Activated CD8-positive, alpha-beta T cell treated with anti-CD3 and anti-CD28 coated beads for 36 hours (primary cell): ENCODE measurements around the gene CWH43. TPM values are rescaled to one million over a fixed set of nuclear protein-coding genes. Genes with fewer than 3 reads are reported as not detected.

Source experiments
- ATAC-seq: fragments of 200-7000 bp; cut with Tn5 transposase; one replicate; pipeline ENCODE4 v1.10.0; 2021; ENCODE audit warnings: mild to moderate bottlenecking, moderate library complexity
- CTCF ChIA-PET: fragments of 350-600 bp; sonication (Branson Sonifier 250); formaldehyde crosslinking; loops from one replicate; lab custom pipeline; 2021; ENCODE audit warnings: antibody characterized with exemption; lab: Charles Lee
- POLR2A ChIA-PET: fragments of 350-600 bp; sonication (Branson Sonifier 250); formaldehyde crosslinking; loops from one replicate; lab custom pipeline; 2021; ENCODE audit warnings: antibody characterized with exemption; lab: Charles Lee
- DNase-seq: peaks from one replicate; pipeline ENCODE4 v3.0.0-alpha.2; 2020
- H3K27ac Mint-ChIP-seq: one replicate; pipeline ENCODE4 v1.8.0; 2021; ENCODE audit warnings: mild to moderate bottlenecking, mixed read lengths
- H3K27me3 Mint-ChIP-seq: one replicate; pipeline ENCODE4 v1.8.0; 2021; ENCODE audit warnings: mixed read lengths
- H3K36me3 Mint-ChIP-seq: one replicate; pipeline ENCODE4 v1.8.0; 2021; ENCODE audit warnings: low read depth, mixed read lengths
- H3K4me1 Mint-ChIP-seq: one replicate; pipeline ENCODE4 v1.8.0; 2021; ENCODE audit warnings: low read depth, mixed read lengths
- H3K4me3 Mint-ChIP-seq: one replicate; pipeline ENCODE4 v1.8.0; 2021; ENCODE audit warnings: mild to moderate bottlenecking, moderate library complexity, mixed read lengths
- H3K9me3 Mint-ChIP-seq: one replicate; pipeline ENCODE4 v1.8.0; 2021; ENCODE audit warnings: mixed read lengths
- intact Hi-C: fragments of 100-400 bp; cut with micrococcal nuclease; formaldehyde crosslinking; loops from one replicate; pipeline ENCODE4 v1.10.0; 2022
- total RNA-seq, 2 experiments: library from RNA; stranded (reverse); gene quantifications; one replicate each; pipeline ENCODE4 v1.2.3, GENCODE V29; 2021
- TF ChIP-seq, protein P1 (sequence below): fragments of 200-600 bp; IDR thresholded peaks from one replicate; pipeline ENCODE4 v1.8.0; 2022; ENCODE audit warnings: antibody characterized with exemption, mild to moderate bottlenecking

The CWH43 gene
- total RNA-seq, 2 experiments from 2014 or later, result not detected

DNA sequence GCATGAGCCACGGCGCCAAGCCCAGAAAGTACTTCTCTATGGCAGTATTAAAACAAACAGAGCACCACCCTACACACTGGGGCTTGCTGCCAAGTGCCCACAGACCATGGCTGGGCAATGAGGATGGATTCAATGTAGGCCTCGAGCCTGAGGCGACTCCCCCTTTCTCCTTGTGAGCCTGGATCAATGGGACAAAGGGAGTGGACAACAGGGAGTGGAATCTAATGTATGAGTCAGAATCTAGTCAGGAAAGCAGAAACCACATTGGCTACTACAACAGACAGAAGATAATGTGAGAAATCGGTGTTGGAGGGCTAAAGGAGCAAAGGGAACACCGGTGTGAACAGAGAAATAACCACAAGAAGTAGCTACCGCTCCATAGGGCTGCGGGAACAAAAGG is 41.8 kb upstream of the CWH43 start:
- POLR2A ChIA-PET, result no interaction called here
- H3K27ac Mint-ChIP-seq, result no peak overlapping the region

DNA sequence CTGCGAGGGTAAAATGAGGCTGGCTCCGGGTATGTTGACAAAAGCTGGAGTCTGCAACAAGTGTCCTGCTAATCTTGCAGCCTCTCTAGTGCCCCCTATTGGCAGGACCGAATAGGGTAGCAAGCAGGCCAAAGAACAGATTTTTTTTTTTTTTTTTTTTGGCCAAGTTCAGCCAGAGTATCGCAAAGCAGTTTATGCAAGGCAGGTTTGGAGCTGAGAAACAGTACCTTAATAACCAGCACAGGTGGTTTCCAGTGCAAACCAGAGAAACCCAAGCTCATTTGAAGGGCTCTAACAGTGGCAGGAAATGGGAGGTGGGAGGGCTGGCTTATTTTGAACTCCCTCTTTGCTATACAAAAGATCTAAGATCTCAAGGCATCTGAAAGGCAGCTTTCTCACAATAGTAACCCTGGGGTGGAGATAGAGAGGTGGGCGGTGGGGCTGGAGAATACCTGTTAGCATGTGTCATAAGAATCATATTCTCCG is 41.3 kb upstream of the CWH43 start:
- ChIA-PET CTCF (interaction anchor here (0.6 to 2.2 kb wide), 19 partner anchors 9 to 469 kb away, joined by 3 to 22 read pairs (median 4); no protein-coding TSS in a partner anchor), POLR2A (interaction anchor here (0.9 kb wide), 1 partner anchor 31 kb away, joined by 4 read pairs; no protein-coding TSS in a partner anchor)
- intact Hi-C loops, result no loop called here
- TF ChIP-seq, protein P1, sequence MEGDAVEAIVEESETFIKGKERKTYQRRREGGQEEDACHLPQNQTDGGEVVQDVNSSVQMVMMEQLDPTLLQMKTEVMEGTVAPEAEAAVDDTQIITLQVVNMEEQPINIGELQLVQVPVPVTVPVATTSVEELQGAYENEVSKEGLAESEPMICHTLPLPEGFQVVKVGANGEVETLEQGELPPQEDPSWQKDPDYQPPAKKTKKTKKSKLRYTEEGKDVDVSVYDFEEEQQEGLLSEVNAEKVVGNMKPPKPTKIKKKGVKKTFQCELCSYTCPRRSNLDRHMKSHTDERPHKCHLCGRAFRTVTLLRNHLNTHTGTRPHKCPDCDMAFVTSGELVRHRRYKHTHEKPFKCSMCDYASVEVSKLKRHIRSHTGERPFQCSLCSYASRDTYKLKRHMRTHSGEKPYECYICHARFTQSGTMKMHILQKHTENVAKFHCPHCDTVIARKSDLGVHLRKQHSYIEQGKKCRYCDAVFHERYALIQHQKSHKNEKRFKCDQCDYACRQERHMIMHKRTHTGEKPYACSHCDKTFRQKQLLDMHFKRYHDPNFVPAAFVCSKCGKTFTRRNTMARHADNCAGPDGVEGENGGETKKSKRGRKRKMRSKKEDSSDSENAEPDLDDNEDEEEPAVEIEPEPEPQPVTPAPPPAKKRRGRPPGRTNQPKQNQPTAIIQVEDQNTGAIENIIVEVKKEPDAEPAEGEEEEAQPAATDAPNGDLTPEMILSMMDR, result no peak
- peaks cover 13% of the 10 kb centered on the region for H3K4me1 Mint-ChIP-seq
- ATAC-seq, result peak; percentile 75
- DNase-seq, result peak; percentile 73
- H3K27ac Mint-ChIP-seq, result no peak overlapping the region
- no peaks in the 10 kb centered on the region for H3K36me3 Mint-ChIP-seq
- H3K4me3 Mint-ChIP-seq, result no peak overlapping the region
- H3K9me3 Mint-ChIP-seq, result no peaks in the 10 kb centered on the region
- H3K27me3 Mint-ChIP-seq, result no peaks in the 10 kb centered on the region

More for the DNA sequence above, 41.8 kb upstream of the CWH43 start:
- no peak for DNase-seq
- TF ChIP-seq, protein P1, result no peak
- peak; percentile 13 for ATAC-seq
- H3K27me3 Mint-ChIP-seq, result no peaks in the 10 kb centered on the region
- H3K36me3 Mint-ChIP-seq, result no peaks in the 10 kb centered on the region
- CTCF ChIA-PET, result interaction anchor here (1.0 to 2.2 kb wide), 13 partner anchors 13 to 468 kb away, joined by 3 to 22 read pairs (median 5); no protein-coding TSS in a partner anchor
- intact Hi-C loops, result no loop called here
- peaks cover 12% of the 10 kb centered on the region for H3K4me1 Mint-ChIP-seq
- H3K4me3 Mint-ChIP-seq, result no peak overlapping the region
- H3K9me3 Mint-ChIP-seq, result no peaks in the 10 kb centered on the region

DNA sequence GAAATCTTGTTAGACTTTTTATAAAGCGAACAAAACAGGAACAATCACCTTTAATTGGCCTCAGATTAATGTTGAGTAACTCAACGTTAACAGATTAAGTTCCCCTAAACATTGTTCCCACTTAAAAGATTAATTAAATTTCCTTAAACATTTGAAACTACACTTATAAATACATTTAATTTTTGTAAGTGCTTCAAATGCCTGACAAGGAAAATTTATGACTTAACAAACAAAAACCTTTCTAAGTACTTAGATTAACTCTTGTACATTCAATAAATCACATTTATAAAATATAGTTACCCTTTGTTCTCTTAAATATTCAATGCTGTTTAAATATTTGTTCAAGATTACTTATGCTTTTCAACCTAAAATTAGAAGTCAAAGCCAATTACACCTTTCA is 40.1 kb upstream of the CWH43 start:
- no peak for DNase-seq
- no peaks in the 10 kb centered on the region for H3K9me3 Mint-ChIP-seq
- H3K36me3 Mint-ChIP-seq, result no peaks in the 10 kb centered on the region
- intact Hi-C loops, result no loop called here
- peaks cover 13% of the 10 kb centered on the region for H3K4me1 Mint-ChIP-seq
- POLR2A ChIA-PET, result no interaction called here
- CTCF ChIA-PET, result interaction anchor here (2.2 kb wide), 1 partner anchor 17 kb away, joined by 9 read pairs; no protein-coding TSS in a partner anchor
- H3K27ac Mint-ChIP-seq, result no peak overlapping the region
- no peaks in the 10 kb centered on the region for H3K27me3 Mint-ChIP-seq
- no peak for ATAC-seq
- TF ChIP-seq, protein P1, result no peak
- H3K4me3 Mint-ChIP-seq, result no peak overlapping the region

DNA sequence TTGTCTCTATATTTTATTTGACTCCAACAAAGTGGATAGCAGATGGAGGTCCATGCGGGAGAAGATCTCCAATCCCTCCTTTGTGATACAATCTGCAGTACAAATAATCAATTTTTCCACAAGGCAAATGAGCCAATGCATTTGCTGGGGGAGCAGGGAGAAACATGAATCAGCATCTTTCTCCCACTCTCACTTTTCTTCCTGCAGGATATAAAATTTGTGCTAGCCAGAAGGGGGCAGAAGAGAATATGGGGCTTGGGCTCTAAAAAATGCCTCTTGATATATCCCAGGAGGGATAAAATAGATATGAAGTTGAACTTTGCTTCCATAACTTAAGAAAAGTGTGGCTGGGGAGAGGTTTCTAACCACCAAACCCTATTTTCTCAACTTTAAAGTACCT is 38.3 kb upstream of the CWH43 start:
- POLR2A ChIA-PET, result no interaction called here
- no peaks in the 10 kb centered on the region for H3K27me3 Mint-ChIP-seq
- ATAC-seq (no peak), DNase-seq (no peak)
- no peaks in the 10 kb centered on the region for H3K36me3 Mint-ChIP-seq
- TF ChIP-seq, protein P1, result no peak
- H3K4me1 Mint-ChIP-seq, result peaks cover 13% of the 10 kb centered on the region
- CTCF ChIA-PET, result no interaction called here
- H3K9me3 Mint-ChIP-seq, result no peaks in the 10 kb centered on the region
- no peak overlapping the region for H3K4me3 Mint-ChIP-seq
- intact Hi-C loops, result no loop called here
- H3K27ac Mint-ChIP-seq, result no peak overlapping the region

DNA sequence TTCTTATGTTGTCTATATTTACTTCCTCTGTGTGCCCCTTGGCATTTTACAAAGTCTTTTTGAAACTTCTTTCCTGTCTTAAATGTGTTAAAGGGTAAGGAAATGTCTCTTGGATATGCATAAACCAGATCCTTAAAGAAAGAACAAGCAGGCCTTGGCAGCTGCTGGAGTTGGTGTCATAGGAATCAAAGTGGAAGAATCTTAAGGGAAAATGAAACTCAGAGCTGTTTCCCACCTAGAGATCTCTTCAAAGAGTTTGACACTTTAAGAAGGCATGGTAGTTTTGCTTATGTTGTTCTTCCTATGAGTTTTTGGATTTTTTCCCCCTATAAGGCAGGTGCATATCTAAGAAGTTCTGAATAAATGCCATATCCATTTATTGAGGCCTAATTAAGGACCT is 37.0 kb upstream of the CWH43 start:
- H3K27me3 Mint-ChIP-seq, result no peaks in the 10 kb centered on the region
- no peak for DNase-seq
- H3K9me3 Mint-ChIP-seq, result no peaks in the 10 kb centered on the region
- H3K4me1 Mint-ChIP-seq, result peaks cover 13% of the 10 kb centered on the region
- ChIA-PET CTCF (no interaction called here), POLR2A (no interaction called here)
- no peak overlapping the region for H3K27ac Mint-ChIP-seq
- intact Hi-C loops, result no loop called here
- TF ChIP-seq, protein P1, result no peak
- H3K4me3 Mint-ChIP-seq, result no peak overlapping the region
- no peak for ATAC-seq
- no peaks in the 10 kb centered on the region for H3K36me3 Mint-ChIP-seq
